ENCODE data around the gene GIT2. TPM values are rescaled to one million over a fixed set of nuclear protein-coding genes. Genes with fewer than 3 reads are reported as not detected.

The GIT2 gene
- total RNA-seq, 4 donors from 2014 or later = 36.8 to 52.8 (median 42.3) TPM

GRCh38 chr12:109951136-109951535, 45.0 kb downstream of the GIT2 start:
- TF ChIP-seq POLR2AphosphoS5 (IDR thresholded peaks at IDR 0.05) (peak; percentile 70), CTCF (IDR thresholded peaks at IDR 0.05) (no peak)
- Histone ChIP-seq H3K9me3 (no peaks in the 10 kb centered on the region), H3K27ac (peak overlapping the region; percentile 5 to 80 (median 74)), H3K27me3 (no peaks in the 10 kb centered on the region), H3K36me3 (peaks cover 0 to 79% of the 10 kb centered on the region in 2 donors), H3K4me3 (no peak overlapping the region), H3K4me1 (peaks cover 15 to 74% (median 30%) of the 10 kb centered on the region in 3 donors)
- peak; percentile 35 for ATAC-seq
- WGBS, 2 donors (ENCODE audit: low coverage in 1 of 2) = 17 to 30% methylated on average over 5 of the region's 5 CpGs

- no peak for ATAC-seq
- Histone ChIP-seq H3K27me3 (no peaks in the 10 kb centered on the region), H3K27ac (peak overlapping the region; percentile 5 to 80 (median 74)), H3K4me3 (no peak overlapping the region), H3K36me3 (peaks cover 0 to 74% of the 10 kb centered on the region in 2 donors), H3K9me3 (no peaks in the 10 kb centered on the region), H3K4me1 (peaks cover 15 to 80% (median 30%) of the 10 kb centered on the region in 3 donors)
- no peak for TF ChIP-seq POLR2A (IDR thresholded peaks at IDR 0.05)
- TF ChIP-seq POLR2AphosphoS5 (IDR thresholded peaks at IDR 0.05) = no peak
- TF ChIP-seq CTCF (IDR thresholded peaks at IDR 0.05) = no peak
- TF ChIP-seq EP300 (IDR thresholded peaks at IDR 0.05) = no peak
Observed at GRCh38 chr12:109950625-109951024, 45.5 kb downstream of the GIT2 start.

GRCh38 chr12:109949089-109949488, 47.1 kb downstream of the GIT2 start:
- peak; percentile 67 for TF ChIP-seq POLR2AphosphoS5 (IDR thresholded peaks at IDR 0.05)
- TF ChIP-seq POLR2A (IDR thresholded peaks at IDR 0.05) = no peak
- Histone ChIP-seq H3K36me3 (peaks cover 0 to 64% of the 10 kb centered on the region in 2 donors), H3K9me3 (no peaks in the 10 kb centered on the region), H3K27ac (peak overlapping the region; percentile 5 to 80 (median 74)), H3K27me3 (no peaks in the 10 kb centered on the region), H3K4me1 (peaks cover 15 to 94% (median 30%) of the 10 kb centered on the region in 3 donors), H3K4me3 (no peak overlapping the region)
- WGBS, 2 donors (ENCODE audit: low coverage in 1 of 2) = 14 to 33% methylated on average over 1 of the region's 1 CpG
- peak; percentile 73 for ATAC-seq

- no peaks in the 10 kb centered on the region for H3K9me3 ChIP-seq
- peak overlapping the region; percentile 25 to 80 (median 64) for H3K27ac ChIP-seq
- H3K27me3 ChIP-seq = no peaks in the 10 kb centered on the region
- H3K4me1 ChIP-seq = peaks cover 15 to 92% (median 30%) of the 10 kb centered on the region in 3 donors
- no peak for TF ChIP-seq POLR2AphosphoS5 (IDR thresholded peaks at IDR 0.05)
- no peak for TF ChIP-seq POLR2A (IDR thresholded peaks at IDR 0.05)
- TF ChIP-seq CTCF (IDR thresholded peaks at IDR 0.05) = no peak
- no peak for TF ChIP-seq EP300 (IDR thresholded peaks at IDR 0.05)
- ATAC-seq = no peak
- no peak overlapping the region for H3K4me3 ChIP-seq
- WGBS, 2 donors (ENCODE audit: low coverage in 1 of 2) = 56 to 71% methylated on average over 4 of the region's 4 CpGs
- peaks cover 0 to 62% of the 10 kb centered on the region in 2 donors for H3K36me3 ChIP-seq
Observed at GRCh38 chr12:109948368-109948767, 47.8 kb downstream of the GIT2 start.

GRCh38 chr12:109947521-109947920, 48.6 kb downstream of the GIT2 start:
- no peak for ATAC-seq
- Histone ChIP-seq H3K9me3 (no peaks in the 10 kb centered on the region), H3K27me3 (no peaks in the 10 kb centered on the region), H3K27ac (peak overlapping the region; percentile 3 to 80 (median 64)), H3K4me1 (peaks cover 15 to 84% (median 30%) of the 10 kb centered on the region in 3 donors), H3K36me3 (peaks cover 0 to 57% of the 10 kb centered on the region in 2 donors), H3K4me3 (no peak overlapping the region)
- no peak for TF ChIP-seq POLR2A (IDR thresholded peaks at IDR 0.05)
- no peak for TF ChIP-seq EP300 (IDR thresholded peaks at IDR 0.05)
- 15 to 19% methylated on average over 3 of the region's 3 CpGs for WGBS, 2 donors (ENCODE audit: low coverage in 1 of 2)

- 59 to 87% methylated on average over 2 to 8 of the region's 9 CpGs for WGBS, 2 donors (ENCODE audit: low coverage in 1 of 2)
- H3K27ac ChIP-seq = peak overlapping the region; percentile 3 to 80 (median 64)
- no peak for ATAC-seq
- H3K4me1 ChIP-seq = peaks cover 15 to 78% (median 24%) of the 10 kb centered on the region in 3 donors
- TF ChIP-seq POLR2AphosphoS5 (IDR thresholded peaks at IDR 0.05) = no peak
- no peak for TF ChIP-seq POLR2A (IDR thresholded peaks at IDR 0.05)
- TF ChIP-seq EP300 (IDR thresholded peaks at IDR 0.05) = no peak
- TF ChIP-seq CTCF (IDR thresholded peaks at IDR 0.05) = no peak
- peaks cover 0 to 54% of the 10 kb centered on the region in 2 donors for H3K36me3 ChIP-seq
- H3K27me3 ChIP-seq = no peaks in the 10 kb centered on the region
- H3K9me3 ChIP-seq = no peaks in the 10 kb centered on the region
- H3K4me3 ChIP-seq = no peak overlapping the region
Observed at GRCh38 chr12:109946913-109947312, 49.3 kb downstream of the GIT2 start.
